Nephron (organoid): ENCODE measurements around the gene KIF3B.
"Not testable (repeated sequence)": the region's sequence is repeated elsewhere in the genome, so short reads cannot be mapped to it uniquely, and the experiment has no call there.

Source experiments
- H3K27ac Mint-ChIP-seq, 3 experiments: 2 replicates each; pipeline ENCODE4 v1.8.0; 2020; ENCODE audit warnings: mixed read lengths in 3 of 3, mild to moderate bottlenecking in 2 of 3, moderate library complexity in 1 of 3
- H3K27me3 Mint-ChIP-seq: 2 replicates; pipeline ENCODE4 v1.8.0; 2021; ENCODE audit warnings: low read depth, mild to moderate bottlenecking, moderate library complexity, mixed read lengths
- H3K36me3 Mint-ChIP-seq: 2 replicates; pipeline ENCODE4 v1.8.0; 2020; ENCODE audit warnings: low read depth, mixed read lengths
- H3K4me1 Mint-ChIP-seq: 2 replicates; pipeline ENCODE4 v1.8.0; 2020; ENCODE audit warnings: mixed read lengths
- H3K4me3 Mint-ChIP-seq, 3 experiments: 2 replicates each; pipeline ENCODE4 v1.8.0; 2020; ENCODE audit warnings: mild to moderate bottlenecking in 3 of 3, mixed read lengths in 3 of 3, moderate library complexity in 2 of 3
- H3K9me3 Mint-ChIP-seq: 2 replicates; pipeline ENCODE4 v1.8.0; 2020; ENCODE audit warnings: mixed read lengths
- CTCF ChIP-seq, 3 experiments: fragments of 200-600 bp; sonication (generic); IDR thresholded peaks; one replicate each; pipeline ENCODE4 v1.5.0; 2021; ENCODE audit warnings: antibody characterized with exemption in 3 of 3; ENCODE audit not compliant: unreplicated experiment in 3 of 3

The KIF3B gene

GRCh38 chr20:32354592-32355416, 77.4 kb downstream of the KIF3B start:
- Mint-ChIP-seq H3K9me3 (no peaks in the 10 kb centered on the region), H3K27me3 (no peaks in the 10 kb centered on the region), H3K27ac (peak overlapping the region in 1 of 3 experiments; percentile 70), H3K36me3 (peaks cover 3% of the 10 kb centered on the region), H3K4me3 (peak overlapping the region in 1 of 3 experiments; percentile 53), H3K4me1 (peaks cover 24% of the 10 kb centered on the region)
- TF ChIP-seq CTCF (IDR thresholded peaks at IDR 0.05; ENCODE audit: unreplicated experiment in 3 of 3): no peak

GRCh38 chr20:32355417-32355841, 78.0 kb downstream of the KIF3B start:
- Mint-ChIP-seq H3K9me3 (no peaks in the 10 kb centered on the region), H3K4me3 (no peak overlapping the region), H3K27ac (no peak overlapping the region), H3K36me3 (peaks cover 3% of the 10 kb centered on the region), H3K4me1 (peaks cover 30% of the 10 kb centered on the region), H3K27me3 (no peaks in the 10 kb centered on the region)
- no peak for TF ChIP-seq CTCF (IDR thresholded peaks at IDR 0.05; ENCODE audit: unreplicated experiment in 3 of 3)

- Mint-ChIP-seq H3K27ac (peak overlapping the region in 1 of 3 experiments; percentile 100), H3K4me3 (peak overlapping the region in 2 of 3 experiments; percentile 27 to 52), H3K4me1 (peaks cover 33% of the 10 kb centered on the region)
- not testable (repeated sequence) for H3K9me3 Mint-ChIP-seq, H3K36me3 Mint-ChIP-seq, H3K27me3 Mint-ChIP-seq
Observed at GRCh38 chr20:32355907-32356621, 78.6 kb downstream of the KIF3B start.

DNA sequence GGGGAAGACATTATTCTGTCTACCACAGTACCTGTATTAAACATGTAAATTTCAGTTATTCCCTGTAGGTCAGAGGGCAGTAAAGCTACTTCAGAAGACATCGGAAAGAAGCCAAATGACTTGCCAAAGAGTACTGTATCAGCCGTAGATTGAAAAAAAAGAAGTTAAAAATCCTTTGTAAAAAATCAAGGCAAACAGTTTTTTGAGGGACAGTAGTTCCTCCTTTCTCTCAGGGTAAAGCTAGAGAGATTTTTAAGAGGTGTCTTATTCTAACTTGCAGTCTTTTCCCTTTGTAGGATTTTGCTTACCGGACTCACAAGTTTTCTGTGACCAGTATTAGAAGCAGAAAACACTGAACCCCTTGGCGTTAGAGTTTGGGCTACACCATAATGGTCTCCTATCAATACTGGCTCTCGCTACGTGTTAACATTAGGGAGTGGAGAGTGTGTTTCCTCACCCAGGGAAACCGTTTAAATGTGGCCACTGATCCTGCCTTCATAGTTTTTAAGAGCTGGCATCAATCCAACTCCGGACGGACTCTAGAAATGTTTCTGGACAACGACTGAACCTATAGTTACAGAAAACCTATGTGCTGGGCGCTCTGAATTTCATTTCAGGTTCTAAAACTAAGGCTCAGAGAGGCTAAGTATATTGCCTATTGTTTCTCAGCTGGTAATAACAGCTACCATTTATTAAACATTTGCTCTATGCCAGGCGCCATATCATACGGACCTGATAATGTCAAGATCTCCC, 79.3 kb downstream of the KIF3B start:
- Mint-ChIP-seq H3K27me3 (no peaks in the 10 kb centered on the region), H3K4me1 (peaks cover 33% of the 10 kb centered on the region), H3K36me3 (no peaks in the 10 kb centered on the region), H3K27ac (peak overlapping the region; percentile 97 to 100 (median 99)), H3K4me3 (peak overlapping the region; percentile 94 to 99 (median 97)), H3K9me3 (no peaks in the 10 kb centered on the region)
- no peak for TF ChIP-seq CTCF (IDR thresholded peaks at IDR 0.05; ENCODE audit: unreplicated experiment in 3 of 3)

- TF ChIP-seq CTCF (IDR thresholded peaks at IDR 0.05; ENCODE audit: unreplicated experiment in 3 of 3): no peak
- H3K36me3 Mint-ChIP-seq: no peaks in the 10 kb centered on the region
- no peaks in the 10 kb centered on the region for H3K9me3 Mint-ChIP-seq
- peaks cover 38% of the 10 kb centered on the region for H3K4me1 Mint-ChIP-seq
- H3K27me3 Mint-ChIP-seq: no peaks in the 10 kb centered on the region
- H3K4me3 Mint-ChIP-seq: peak overlapping the region; percentile 94 to 99 (median 97)
- H3K27ac Mint-ChIP-seq: peak overlapping the region; percentile 97 to 100 (median 99)
Observed at GRCh38 chr20:32357375-32357868, 80.0 kb downstream of the KIF3B start.
